Measurements from ENCODE around the gene FANCL. TPM values are rescaled to one million over a fixed set of nuclear protein-coding genes. Genes with fewer than 3 reads are reported as not detected.

FANCL gene
- total and polyA plus RNA-seq, 9 of the 15 experiments (the other 6 are each of a cell fraction or from before 2014, with no cell fraction given) = 36.7 to 120 (median 58.5) TPM

DNA sequence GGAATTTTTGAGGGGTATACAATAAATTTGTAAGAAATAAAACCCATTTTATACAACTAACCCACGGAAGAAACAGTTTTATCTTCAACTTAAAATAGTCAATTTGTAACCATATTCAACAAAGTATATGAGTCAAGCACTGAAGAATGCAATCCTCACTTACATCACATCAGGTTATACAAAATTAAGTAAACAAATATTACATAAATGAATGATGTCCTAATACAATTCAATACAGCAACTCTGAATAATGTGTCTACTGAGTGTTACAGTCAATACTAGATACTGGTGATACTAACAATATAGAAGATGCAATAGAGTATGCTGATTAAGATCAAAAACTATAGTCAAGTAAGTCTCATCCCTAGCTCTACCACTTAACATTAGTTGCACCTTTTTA lies 58.6 kb downstream of the FANCL start:
- Histone ChIP-seq H3K36me3 (ENCODE audit: control insufficient read depth, insufficient read depth, low read length) (peaks cover 3% of the 10 kb centered on the region; the same call in 1 of the 3 replicates), H3K4me2 (ENCODE audit: insufficient read depth, low read length) (no peak overlapping the region), H3K9me3 (replicated peaks; ENCODE audit: control insufficient read depth, insufficient read depth, low read depth, low read length) (no peaks in the 10 kb centered on the region), H3K4me3 (no peak overlapping the region), H3K9ac (ENCODE audit: insufficient read depth in 1 of 2, low read depth in 2 of 2, low read length in 2 of 2) (no peak overlapping the region), H3K4me1 (replicated peaks in 1 of 2; ENCODE audit: control insufficient read depth in 2 of 2, insufficient read depth in 2 of 2, low read length in 2 of 2) (no peaks in the 10 kb centered on the region), H3K79me2 (ENCODE audit: control insufficient read depth, insufficient read depth, low read length) (no peaks in the 10 kb centered on the region), H3K27ac (ENCODE audit: extremely low read depth, low read depth, low read length) (no peak overlapping the region), H4K20me1 (replicated peaks; ENCODE audit: control insufficient read depth, insufficient read depth, low read length) (no peaks in the 10 kb centered on the region), H2AFZ (ENCODE audit: low read depth, low read length) (no peak overlapping the region), H3K9me1 (ENCODE audit: control insufficient read depth, insufficient read depth, low read length) (no peaks in the 10 kb centered on the region), H3K27me3 (ENCODE audit: control insufficient read depth in 2 of 2, insufficient read depth in 2 of 2, low read length in 2 of 2) (no peaks in the 10 kb centered on the region)
- DNase-seq (ENCODE audit: extremely low read depth in 1 of 4, low spot score in 3 of 4) (no peak), FAIRE-seq (no peak), ATAC-seq (no peak)
- POLR2A ChIA-PET = interaction anchor here (0.6 kb wide), 1 partner anchor 351 kb away, joined by 5 read pairs; no protein-coding TSS in a partner anchor
- no TSS peak for BruUV-seq (replicated peaks)
- CTCF ChIA-PET (ENCODE audit: low intra/inter-chr PET ratio) = no interaction called here
- TF ChIP-seq, protein P1, sequence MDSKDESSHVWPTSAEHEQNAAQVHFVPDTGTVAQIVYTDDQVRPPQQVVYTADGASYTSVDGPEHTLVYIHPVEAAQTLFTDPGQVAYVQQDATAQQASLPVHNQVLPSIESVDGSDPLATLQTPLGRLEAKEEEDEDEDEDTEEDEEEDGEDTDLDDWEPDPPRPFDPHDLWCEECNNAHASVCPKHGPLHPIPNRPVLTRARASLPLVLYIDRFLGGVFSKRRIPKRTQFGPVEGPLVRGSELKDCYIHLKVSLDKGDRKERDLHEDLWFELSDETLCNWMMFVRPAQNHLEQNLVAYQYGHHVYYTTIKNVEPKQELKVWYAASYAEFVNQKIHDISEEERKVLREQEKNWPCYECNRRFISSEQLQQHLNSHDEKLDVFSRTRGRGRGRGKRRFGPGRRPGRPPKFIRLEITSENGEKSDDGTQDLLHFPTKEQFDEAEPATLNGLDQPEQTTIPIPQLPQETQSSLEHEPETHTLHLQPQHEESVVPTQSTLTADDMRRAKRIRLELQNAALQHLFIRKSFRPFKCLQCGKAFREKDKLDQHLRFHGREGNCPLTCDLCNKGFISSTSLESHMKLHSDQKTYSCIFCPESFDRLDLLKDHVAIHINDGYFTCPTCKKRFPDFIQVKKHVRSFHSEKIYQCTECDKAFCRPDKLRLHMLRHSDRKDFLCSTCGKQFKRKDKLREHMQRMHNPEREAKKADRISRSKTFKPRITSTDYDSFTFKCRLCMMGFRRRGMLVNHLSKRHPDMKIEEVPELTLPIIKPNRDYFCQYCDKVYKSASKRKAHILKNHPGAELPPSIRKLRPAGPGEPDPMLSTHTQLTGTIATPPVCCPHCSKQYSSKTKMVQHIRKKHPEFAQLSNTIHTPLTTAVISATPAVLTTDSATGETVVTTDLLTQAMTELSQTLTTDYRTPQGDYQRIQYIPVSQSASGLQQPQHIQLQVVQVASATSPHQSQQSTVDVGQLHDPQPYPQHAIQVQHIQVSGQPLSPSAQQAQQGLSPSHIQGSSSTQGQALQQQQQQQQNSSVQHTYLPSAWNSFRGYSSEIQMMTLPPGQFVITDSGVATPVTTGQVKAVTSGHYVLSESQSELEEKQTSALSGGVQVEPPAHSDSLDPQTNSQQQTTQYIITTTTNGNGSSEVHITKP (IDR thresholded peaks at IDR 0.05; ENCODE audit: partially characterized antibody) = no peak
- 0 out of 2 replicates have a peak, but pooled peaks have one; percentile 27 for TF ChIP-seq XRCC3 (IDR thresholded peaks at IDR 0.05)
- in situ Hi-C loops (cut with MboI) (no loop called here), intact Hi-C loops (cut with micrococcal nuclease) (no loop called here)
- WGBS (ENCODE audit: insufficient coverage, low coverage, missing lambda C conversion rate) = 100% methylated on average over 1 of the region's 1 CpG

Data from K562 (cell line).